ENCODE data around the gene TMEM132D.

The TMEM132D gene

GRCh38 chr12:129720618-129721017 is 183.2 kb downstream of the TMEM132D start:
- no peak for DNase-seq

DNA sequence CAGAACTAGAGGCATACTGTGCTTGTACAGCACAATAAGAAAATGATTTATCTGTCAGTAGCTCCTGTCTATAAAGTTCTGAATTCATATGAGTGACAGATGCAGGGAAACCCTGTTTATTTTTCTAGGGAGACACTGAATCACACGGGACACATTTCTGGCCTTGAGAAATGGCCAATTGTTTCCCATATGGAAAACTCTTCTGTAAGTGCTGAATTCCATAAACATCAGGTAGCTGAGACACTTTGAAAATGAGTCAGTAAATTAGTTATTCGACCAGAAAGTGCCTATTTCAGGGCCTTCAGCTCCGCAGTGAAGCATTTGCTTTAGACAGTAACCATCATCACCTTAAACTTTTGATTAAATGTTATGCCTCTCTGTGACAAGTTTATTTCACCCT is 184.4 kb downstream of the TMEM132D start:
- DNase-seq: no peak

DNA sequence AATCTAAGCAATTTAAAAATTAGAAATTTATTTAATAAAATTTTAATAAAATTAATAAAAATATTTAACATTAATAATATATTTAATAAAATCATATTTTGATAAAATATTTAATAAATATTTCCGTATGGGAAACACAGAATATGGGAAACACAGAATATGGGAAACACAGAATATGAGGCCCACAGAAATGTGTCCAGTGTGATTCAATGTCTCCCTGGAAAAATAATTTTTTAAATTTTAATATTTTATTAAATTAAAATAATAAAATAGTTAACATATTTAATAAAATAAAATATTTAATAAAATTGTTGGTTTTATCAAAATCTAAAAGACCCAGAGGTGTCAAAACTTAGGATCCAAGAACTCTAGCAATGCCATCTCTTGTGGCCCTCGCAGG is 186.4 kb downstream of the TMEM132D start:
- DNase-seq: no peak

- DNase-seq: no peak
These were observed 187.0 kb downstream of the TMEM132D start for GRCh38 chr12:129716825-129717224.

DNA sequence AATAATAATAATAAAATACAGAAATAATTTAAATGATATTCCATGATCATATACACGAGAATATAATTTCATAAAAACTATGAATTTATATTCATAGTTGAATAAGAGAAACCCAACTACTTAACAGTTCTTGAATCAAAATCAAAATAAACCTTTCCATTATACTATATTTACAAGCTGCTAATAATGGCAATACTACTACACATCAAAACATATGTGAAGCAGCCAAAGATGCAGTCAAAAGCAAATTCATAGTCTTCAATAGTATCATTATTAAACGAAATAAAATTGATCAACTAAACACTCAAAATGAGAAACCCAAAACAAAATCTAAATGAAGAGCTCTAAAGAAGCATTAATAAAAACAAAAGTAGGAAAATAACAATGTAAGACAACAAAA is 197.1 kb downstream of the TMEM132D start:
- DNase-seq: no peak

DNA sequence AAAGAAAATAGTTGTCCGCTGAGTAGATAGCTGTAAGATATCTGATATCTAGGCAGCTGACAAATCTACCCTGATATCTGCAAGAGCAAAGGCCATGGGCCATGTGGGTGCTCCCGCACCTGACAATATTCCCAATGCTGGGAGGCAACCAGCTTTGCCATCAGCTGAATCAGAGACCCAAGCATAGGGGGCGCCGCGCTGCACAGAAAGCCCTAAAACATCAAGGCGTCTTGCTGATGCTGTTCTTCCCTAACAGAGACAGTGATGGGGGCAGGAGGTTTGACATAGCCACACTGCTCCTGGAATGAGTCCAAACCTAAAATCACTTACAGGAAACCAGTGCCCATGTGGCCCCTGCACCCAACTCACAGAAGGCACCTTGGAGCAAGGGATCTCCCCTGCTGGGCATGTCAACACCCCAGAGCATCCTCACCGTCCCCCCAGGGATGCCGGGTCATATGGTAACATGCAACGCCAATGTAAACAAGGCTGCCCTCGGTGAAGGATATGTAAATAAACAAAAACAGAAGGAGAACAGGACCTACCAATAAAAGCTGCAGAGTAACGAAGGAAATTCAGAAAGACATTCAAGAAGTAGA is 199.5 kb downstream of the TMEM132D start:
- no peak for DNase-seq

GRCh38 chr12:129701631-129702101 is 202.2 kb downstream of the TMEM132D start:
- no peak for DNase-seq

- DNase-seq: no peak
These were observed 203.8 kb downstream of the TMEM132D start for GRCh38 chr12:129700036-129700435.

GRCh38 chr12:129696926-129697325 is 206.9 kb downstream of the TMEM132D start:
- DNase-seq: no peak

DNA sequence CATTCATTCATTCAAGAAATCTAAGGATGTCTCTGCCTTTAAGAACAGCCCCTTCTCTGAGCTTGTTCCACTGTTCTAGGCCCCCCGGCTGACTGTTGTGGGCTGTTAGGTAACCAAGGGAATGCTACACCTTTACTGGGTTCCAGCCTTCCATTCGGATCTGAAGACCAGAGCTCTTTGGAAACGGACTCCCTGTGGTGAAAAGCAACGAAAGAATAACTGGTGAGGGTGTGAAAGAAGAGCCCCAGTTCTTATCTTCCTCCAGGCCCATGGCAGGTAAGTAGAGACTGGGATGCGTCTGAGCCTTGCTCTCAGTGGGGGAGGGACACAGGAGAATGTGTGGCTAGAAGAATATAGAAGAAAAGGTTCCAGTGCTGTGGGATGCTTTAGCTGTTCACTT is 207.4 kb downstream of the TMEM132D start:
- DNase-seq: no peak

GRCh38 chr12:129693731-129694130 is 210.1 kb downstream of the TMEM132D start:
- DNase-seq: no peak

- no peak for DNase-seq
These were observed 216.1 kb downstream of the TMEM132D start for GRCh38 chr12:129687731-129688130.

- no peak for DNase-seq
These were observed 222.0 kb downstream of the TMEM132D start for GRCh38 chr12:129681830-129682229.

DNA sequence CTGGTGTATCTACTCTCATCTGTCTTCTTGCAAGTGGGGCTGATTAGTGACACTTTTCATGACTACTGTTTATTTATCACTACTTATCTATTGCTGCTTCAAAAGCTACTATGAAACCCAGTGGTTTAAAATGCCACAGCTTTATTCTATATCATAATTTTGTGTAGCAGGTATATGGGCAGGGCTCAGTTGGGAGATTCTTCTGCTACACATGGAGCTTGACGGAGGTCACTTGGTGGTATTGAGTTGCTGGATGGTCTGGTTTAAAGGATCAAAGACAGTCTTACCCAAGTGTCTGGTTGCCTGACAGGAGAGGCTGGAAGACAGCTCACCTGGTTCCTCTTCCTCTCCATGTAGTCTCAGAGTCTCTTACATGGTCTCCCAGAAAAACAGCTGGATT is 222.7 kb downstream of the TMEM132D start:
- DNase-seq: no peak

GRCh38 chr12:129676411-129676810 is 227.4 kb downstream of the TMEM132D start:
- no peak for DNase-seq

DNA sequence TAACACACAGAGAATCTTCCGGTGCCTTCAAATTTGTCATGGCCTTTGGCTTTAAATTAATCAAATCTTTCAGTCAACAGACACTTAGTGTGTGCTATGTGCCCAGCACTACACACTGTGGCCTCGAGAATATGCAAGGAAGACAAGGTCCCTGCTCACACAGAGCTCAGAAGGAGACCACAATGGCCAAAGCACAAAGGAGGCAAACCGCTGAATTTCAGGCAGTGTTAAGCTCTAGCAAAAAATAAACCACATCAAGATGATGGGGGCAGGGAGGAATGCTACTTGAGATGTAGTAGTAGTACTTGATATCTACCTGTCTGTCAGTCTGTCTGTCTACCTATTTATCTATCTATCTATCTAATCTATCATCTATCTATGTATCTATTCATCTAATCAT is 227.9 kb downstream of the TMEM132D start:
- no peak for DNase-seq

GRCh38 chr12:129675496-129675895 is 228.3 kb downstream of the TMEM132D start:
- no peak for DNase-seq

DNA sequence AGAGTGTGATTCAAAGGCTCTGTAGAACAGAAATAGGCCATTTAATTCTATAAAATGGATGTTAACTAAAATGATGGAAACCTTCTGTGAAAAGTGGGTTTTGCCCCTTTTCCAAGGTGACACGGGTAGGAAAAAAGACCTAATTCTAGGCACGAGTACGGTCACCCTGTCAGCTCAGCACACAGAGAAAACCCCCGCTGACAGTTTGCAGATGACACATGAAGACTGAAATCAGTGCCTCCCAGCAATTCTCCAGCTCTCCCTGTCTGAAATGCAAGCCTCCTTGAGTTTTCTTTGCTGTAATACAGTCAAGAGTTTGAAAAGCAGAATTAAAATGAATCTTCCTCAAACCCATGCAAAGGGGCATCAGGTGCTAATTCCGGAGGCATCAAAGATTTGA is 230.0 kb downstream of the TMEM132D start:
- DNase-seq: no peak

- DNase-seq: no peak
These were observed 231.7 kb downstream of the TMEM132D start for GRCh38 chr12:129672110-129672509.

DNA sequence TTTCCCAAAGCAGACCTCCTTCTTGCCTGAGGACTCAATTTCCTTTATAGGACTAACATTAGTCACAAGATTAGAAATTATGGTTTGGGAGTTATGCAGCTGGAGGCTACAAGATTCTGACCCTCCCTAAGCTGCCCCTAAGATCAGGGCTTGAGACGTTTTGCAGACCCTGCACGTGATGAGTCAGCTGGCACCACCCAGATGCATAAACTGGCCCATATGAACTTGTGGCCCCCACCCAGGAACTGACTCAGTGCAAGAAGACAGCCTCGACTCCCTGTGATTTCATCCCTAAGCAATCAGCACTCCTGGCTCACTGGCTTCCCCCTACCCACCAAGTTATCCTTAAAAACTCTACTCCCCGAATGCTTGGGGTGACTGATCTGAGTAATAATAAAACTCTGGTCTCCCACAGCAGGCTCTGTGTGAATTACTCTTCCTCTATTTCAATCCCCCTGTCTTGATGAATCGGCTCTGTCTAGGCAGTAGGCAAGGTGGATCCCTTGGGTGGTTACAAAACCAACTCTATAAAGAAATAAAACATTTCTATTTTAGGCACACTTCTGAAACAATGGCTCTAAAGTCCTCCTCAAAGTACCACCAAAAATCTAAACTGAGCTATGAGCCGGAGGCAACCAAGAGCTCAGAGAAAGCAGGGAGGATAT is 233.4 kb downstream of the TMEM132D start:
- DNase-seq: no peak

GRCh38 chr12:129665414-129665813 is 238.4 kb downstream of the TMEM132D start:
- DNase-seq: no peak

DNA sequence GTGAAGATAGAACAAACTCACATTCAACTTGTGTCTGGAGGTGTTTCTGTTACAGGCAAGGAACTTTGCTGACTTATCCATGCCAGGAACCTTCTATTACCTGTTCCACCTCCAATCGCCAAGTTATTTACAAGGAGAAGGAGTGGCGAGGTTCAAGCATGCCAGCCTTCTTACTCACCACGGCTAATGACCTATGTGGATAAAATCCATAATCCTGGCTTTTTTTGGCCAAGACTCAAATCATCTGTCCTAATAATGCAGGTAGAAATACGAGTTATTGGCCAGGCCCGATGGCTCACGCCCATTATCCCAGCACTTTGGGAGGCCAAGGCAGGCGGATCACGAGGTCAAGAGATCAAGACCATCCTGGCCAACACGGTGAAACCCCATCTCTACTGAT is 241.6 kb downstream of the TMEM132D start:
- no peak for DNase-seq

GRCh38 chr12:129660946-129661345 is 242.9 kb downstream of the TMEM132D start:
- DNase-seq: no peak

- no peak for DNase-seq
These were observed 243.7 kb downstream of the TMEM132D start for GRCh38 chr12:129659961-129660622.
